Measurements from ENCODE around the gene NEK2.

DNA sequence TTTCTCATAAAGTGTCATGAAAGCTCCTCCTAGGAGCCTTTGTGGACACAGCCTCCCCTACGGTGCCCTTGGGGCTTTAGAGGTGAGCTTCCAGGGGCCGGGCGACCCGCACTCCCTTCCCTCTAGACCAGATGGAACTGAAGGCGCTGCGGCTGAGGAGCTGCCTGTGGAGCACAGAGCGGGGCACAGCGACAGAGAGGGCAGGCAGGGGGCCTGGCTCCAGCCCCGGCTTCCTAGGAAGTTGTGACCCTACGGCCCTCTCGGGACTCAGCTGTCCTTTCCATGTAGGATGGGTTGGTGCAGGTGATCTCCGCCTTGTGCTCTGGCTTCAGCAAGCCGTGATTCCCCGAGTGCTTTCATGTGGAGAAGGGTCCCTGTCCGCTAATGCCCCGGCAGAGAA is 23.6 kb upstream of the NEK2 start:
- TF ChIP-seq CTCF (IDR thresholded peaks at IDR 0.05): no peak
- no peak for TF ChIP-seq POLR2A (IDR thresholded peaks at IDR 0.05)
